NT2/D1 (cell line): Measurements from ENCODE around the gene PLIN1.

ENCODE experiments used
- DNase-seq: peaks from one replicate; pipeline ENCODE4 v3.0.0-alpha.2; 2011; ENCODE audit warnings: low read depth, low spot score
- H3K27me3 ChIP-seq: 2 replicates; pipeline ENCODE4 v1.6.0; 2011; ENCODE audit warnings: mild to moderate bottlenecking; ENCODE audit not compliant: insufficient read length, insufficient read depth
- H3K36me3 ChIP-seq: 2 replicates; pipeline ENCODE4 v1.6.1; 2011; ENCODE audit warnings: mild to moderate bottlenecking, low read length, mixed read lengths; ENCODE audit not compliant: insufficient read depth, insufficient read length
- H3K4me1 ChIP-seq: 2 replicates; pipeline ENCODE4 v1.5.1; 2011; ENCODE audit not compliant: insufficient read depth, insufficient read length
- H3K4me3 ChIP-seq: 2 replicates; pipeline ENCODE4 v1.5.1; 2011; ENCODE audit warnings: low read depth; ENCODE audit not compliant: insufficient read length
- H3K9ac ChIP-seq: 2 replicates; pipeline ENCODE4 v1.6.0; 2011; ENCODE audit warnings: low read depth; ENCODE audit not compliant: insufficient read length
- H3K9me3 ChIP-seq: 2 replicates; pipeline ENCODE4 v1.5.1; 2011; ENCODE audit warnings: mild to moderate bottlenecking, low read length; ENCODE audit not compliant: insufficient read depth
- SUZ12 ChIP-seq: IDR thresholded peaks from 2 replicates; pipeline ENCODE4 v1.6.1; 2011; ENCODE audit not compliant: insufficient read length, insufficient read depth; ENCODE audit errors: extremely low read depth
- YY1 ChIP-seq: IDR thresholded peaks from 2 replicates; pipeline ENCODE4 v1.6.1; 2011; ENCODE audit not compliant: insufficient read length, insufficient read depth
- ZNF274 ChIP-seq: IDR thresholded peaks from 2 replicates; pipeline ENCODE4 v1.6.1; 2011; ENCODE audit warnings: mild to moderate bottlenecking, low read depth, low read length

PLIN1 gene

DNA sequence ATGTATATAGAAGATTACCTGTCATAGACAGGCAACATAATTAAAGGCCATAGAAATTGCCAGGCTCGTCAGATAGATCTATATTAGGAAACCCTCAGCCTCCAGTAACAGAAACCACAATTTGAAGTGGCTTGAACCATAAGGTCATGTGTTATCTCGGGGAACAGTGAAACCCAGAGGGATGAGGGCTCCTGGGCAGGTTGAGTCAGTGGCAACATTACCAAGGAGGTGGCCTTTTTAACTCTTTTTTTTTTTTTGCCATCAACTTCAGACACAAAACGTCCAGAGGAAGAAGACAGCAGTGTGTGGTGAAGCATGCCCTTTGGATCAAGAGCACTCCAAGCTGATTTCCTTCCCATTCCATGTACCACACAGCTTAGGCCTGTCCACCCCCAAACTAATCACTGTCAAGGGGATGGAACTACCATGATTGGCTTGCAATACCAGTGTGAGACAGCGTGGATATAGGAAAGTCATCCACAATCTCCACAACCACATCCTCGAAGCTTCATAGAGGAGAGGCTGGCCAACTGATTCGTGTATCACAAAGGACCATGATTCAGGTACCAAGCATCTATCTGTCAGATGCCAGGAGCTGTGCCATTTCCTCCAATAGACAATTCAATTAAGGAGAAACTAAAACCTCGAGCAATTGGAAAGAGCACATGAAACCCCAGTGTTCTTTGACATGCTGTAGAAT is 22.9 kb downstream of the PLIN1 start:
- Histone ChIP-seq H3K4me3 (no peak overlapping the region), H3K36me3 (peaks cover 22% of the 10 kb centered on the region), H3K4me1 (peaks cover 3% of the 10 kb centered on the region), H3K9me3 (no peaks in the 10 kb centered on the region), H3K27me3 (peaks cover 10% of the 10 kb centered on the region), H3K9ac (no peak overlapping the region)
- DNase-seq: no peak
- TF ChIP-seq SUZ12 (no peak), YY1 (no peak), ZNF274 (no peak)

DNA sequence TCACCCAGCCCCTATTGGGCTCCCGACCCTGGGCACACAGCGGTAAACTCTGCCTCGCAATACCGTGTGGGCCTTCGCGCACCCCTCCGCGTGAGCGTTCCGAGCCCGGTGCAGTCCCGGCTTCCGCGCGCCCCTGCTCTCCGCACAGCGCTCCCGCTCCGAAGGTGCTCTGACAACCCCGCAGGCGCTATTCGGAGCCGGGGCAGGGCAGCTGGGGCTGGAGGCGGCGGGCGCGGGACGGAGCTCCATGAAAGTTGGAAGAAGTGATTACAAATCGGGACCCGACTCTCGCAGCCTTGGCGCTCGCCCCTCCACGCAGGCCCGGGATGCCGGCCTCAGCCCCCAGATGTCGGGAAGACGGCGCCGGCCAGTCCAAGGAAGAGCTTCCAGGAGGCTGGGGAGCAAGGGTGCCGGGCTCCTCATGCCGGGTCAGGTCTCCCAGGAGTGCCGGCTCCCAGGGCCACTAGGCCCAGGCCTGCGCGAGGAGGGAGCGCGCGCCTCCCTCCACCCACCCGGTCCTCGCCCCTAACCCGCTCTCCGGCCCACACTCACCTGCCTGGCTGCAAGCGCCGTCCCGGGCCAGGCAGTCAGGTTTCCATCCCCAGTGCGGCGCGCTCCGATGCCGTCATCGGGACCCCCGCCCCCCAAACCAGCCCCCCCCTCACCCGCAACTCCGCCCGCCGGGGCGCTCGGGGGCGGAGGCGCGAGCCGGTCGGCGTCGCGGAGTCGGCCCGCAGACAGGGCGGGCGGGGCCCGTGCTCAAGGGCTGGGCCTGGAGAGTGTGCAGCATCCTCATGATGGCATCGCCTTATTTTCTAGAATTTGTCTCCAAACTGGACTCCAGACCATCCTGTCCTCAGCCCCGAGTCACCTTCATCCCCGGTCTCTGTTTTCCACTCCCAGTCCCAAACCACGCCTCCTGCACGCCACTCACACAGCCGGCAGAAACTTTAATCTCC is 24.0 kb downstream of the PLIN1 start, which contains the start of gene KIF7:
Gene KIF7 (minus strand): TSS at position 621 of the 959 bp plus-strand sequence. CDS start 2,537 bp downstream, outside the sequence.
- H3K27me3 ChIP-seq: peaks cover 10% of the 10 kb centered on the region
- peaks cover 25% of the 10 kb centered on the region for H3K36me3 ChIP-seq
- peaks cover 3% of the 10 kb centered on the region for H3K4me1 ChIP-seq
- no peak for TF ChIP-seq YY1
- TF ChIP-seq SUZ12: no peak
- TF ChIP-seq ZNF274: no peak
- H3K9ac ChIP-seq: peak within 1 kb of the TSS; percentile 88
- no peaks in the 10 kb centered on the region for H3K9me3 ChIP-seq
- DNase-seq: peak; percentile 68
- peak within 1 kb of the TSS; percentile 95 for H3K4me3 ChIP-seq

DNA sequence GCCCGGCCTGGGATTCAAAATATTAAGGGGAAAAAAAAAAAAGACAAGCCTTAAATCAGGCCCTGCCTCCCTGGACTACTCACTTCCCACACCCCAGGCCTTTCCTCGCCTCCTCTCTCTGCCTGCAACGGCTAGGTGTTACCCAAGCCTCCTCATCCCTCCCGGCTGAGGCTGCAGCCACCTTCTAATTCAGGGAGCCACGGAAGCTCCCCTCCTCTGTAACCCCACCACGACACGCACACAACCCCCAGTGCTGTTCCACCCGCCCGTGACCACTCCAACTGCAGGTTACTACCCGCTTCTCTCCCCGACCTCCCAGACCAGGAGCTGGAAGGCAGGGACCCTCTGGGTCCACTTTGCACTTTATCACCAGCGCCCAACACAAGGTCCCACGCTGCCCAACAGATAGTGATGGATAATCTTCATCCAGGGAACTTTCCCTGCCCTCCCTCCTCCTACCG is 24.8 kb downstream of the PLIN1 start:
- peak overlapping the region; percentile 88 for H3K9ac ChIP-seq
- no peaks in the 10 kb centered on the region for H3K9me3 ChIP-seq
- H3K36me3 ChIP-seq: peaks cover 33% of the 10 kb centered on the region
- peaks cover 10% of the 10 kb centered on the region for H3K27me3 ChIP-seq
- H3K4me1 ChIP-seq: peaks cover 3% of the 10 kb centered on the region
- TF ChIP-seq ZNF274 (no peak), SUZ12 (no peak), YY1 (no peak)
- DNase-seq: no peak
- H3K4me3 ChIP-seq: peak overlapping the region; percentile 95

DNA sequence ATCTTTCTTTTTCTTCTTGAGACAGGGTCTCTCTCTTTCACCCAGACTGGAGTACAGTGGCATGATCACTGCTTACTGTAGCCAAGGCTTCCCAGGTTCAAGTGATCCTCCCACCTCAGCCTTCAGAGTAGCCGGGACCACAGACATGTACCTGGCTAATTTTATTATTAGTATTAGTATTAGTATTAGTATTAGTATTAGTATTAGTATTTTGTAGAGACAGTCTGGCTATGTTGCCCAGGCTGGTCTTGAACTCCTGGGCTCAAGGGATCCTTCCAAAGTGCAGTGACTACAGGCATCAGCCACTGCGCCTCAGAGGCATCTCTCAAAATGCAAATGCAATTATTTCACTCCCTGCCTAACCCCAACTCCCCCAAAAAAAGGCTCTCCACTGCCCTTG is 25.6 kb downstream of the PLIN1 start:
- TF ChIP-seq YY1 (no peak), ZNF274 (no peak), SUZ12 (no peak)
- Histone ChIP-seq H3K27me3 (peaks cover 10% of the 10 kb centered on the region), H3K9me3 (no peaks in the 10 kb centered on the region), H3K4me1 (peaks cover 3% of the 10 kb centered on the region), H3K36me3 (peaks cover 40% of the 10 kb centered on the region), H3K4me3 (no peak overlapping the region), H3K9ac (no peak overlapping the region)
- DNase-seq: no peak

DNA sequence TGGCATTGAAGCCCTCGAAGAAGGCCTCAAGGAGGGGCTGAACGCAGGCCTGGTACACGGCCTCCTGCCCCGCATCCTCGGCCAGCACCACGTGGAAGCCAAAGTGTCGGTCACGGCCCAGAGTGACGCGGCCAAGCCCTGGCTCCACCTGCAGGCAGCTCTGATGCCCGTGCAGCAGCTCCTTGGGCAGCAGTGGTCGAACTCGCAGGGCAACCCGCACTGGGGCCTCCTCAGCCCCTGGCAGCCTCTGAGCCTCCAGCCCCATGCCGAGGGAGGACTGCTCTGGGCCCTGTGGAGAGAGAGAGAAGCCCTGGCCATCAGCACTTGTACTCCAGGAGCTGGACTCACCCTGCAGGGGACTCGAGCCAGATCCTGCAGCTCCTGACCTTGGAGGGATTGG is 26.5 kb downstream of the PLIN1 start:
- DNase-seq: no peak
- Histone ChIP-seq H3K9me3 (no peaks in the 10 kb centered on the region), H3K27me3 (peaks cover 10% of the 10 kb centered on the region), H3K36me3 (peaks cover 49% of the 10 kb centered on the region), H3K4me3 (no peak overlapping the region), H3K4me1 (peaks cover 3% of the 10 kb centered on the region), H3K9ac (no peak overlapping the region)
- TF ChIP-seq ZNF274 (no peak), SUZ12 (no peak), YY1 (no peak)

DNA sequence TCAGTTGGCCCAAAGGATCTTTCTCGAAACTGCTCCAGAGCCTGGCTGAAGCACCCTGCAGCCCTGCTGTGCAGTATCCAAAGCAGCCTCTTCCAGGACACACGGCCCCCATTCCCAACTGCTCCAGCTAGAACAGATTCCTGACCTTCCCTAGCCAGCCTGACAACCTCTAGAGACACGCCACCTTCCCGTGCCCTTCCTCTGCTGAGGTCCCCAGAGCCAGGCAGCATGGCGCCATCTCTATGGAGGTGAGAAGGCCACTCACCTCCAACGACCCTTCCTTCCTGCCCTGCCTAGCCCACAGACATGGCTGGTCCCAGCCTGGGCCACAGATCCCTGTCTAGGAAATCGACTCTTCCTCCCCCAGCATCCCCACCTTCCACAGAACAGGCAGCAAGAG is 27.0 kb downstream of the PLIN1 start:
- DNase-seq: no peak
- no peak overlapping the region for H3K9ac ChIP-seq
- no peak for TF ChIP-seq ZNF274
- peaks cover 55% of the 10 kb centered on the region for H3K36me3 ChIP-seq
- peaks cover 7% of the 10 kb centered on the region for H3K4me1 ChIP-seq
- H3K9me3 ChIP-seq: no peaks in the 10 kb centered on the region
- H3K4me3 ChIP-seq: no peak overlapping the region
- H3K27me3 ChIP-seq: peaks cover 10% of the 10 kb centered on the region

DNA sequence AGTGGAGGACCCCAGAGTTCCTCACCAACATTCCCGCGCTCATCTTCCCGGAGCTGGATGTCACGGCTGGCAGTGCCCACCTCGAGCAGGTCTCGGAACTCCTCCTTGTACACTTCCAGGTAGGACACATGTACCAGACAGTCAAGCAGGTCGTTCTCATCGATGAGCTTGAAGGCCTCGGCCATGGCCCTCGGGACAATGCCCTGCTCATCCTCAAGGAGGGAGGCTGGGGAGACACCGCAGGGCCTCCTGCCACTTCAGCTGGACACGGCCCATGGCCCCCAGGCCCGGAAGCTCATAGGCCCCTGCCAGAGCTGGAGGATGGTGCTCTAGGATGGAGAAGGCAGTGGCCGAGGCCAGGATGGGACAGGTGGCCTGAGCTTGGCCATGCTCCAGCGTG is 29.5 kb downstream of the PLIN1 start:
- Histone ChIP-seq H3K9ac (no peak overlapping the region), H3K4me1 (peaks cover 7% of the 10 kb centered on the region), H3K27me3 (peaks cover 6% of the 10 kb centered on the region), H3K4me3 (no peak overlapping the region), H3K9me3 (no peaks in the 10 kb centered on the region), H3K36me3 (peaks cover 78% of the 10 kb centered on the region)
- DNase-seq: no peak
- TF ChIP-seq SUZ12 (no peak), ZNF274 (no peak), YY1 (no peak)
